ENCODE data around the gene MGLL.

MGLL gene

DNA sequence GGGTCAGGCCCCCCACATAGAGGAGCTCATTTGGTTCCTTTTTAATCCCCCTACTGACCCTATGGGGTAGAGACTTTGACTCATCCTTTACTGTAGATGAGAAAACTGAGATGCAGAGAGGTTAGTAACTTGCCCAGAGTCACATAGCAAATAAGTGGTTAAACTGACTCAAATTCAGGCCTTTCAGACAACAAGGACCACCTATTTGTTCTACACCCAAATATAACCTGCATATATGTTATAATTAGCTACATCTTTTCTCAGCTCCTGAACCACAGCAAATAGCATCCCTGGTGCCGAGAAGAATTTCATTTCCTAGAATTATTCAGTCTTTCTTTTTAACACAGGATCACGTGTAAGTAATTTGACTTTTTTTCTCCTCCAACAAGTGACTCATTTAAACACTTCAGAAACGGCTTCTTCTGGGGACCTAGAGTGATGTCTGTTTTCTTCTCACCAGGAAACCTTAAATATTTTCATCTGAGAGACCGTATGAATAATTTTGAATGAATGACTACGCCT, 57.4 kb downstream of the MGLL start:
- H3K9me3 ChIP-seq (ENCODE audit: insufficient read depth, low read length) = no peaks in the 10 kb centered on the region
- H3K4me3 ChIP-seq (ENCODE audit: insufficient read depth, low read length, poor library complexity, severe bottlenecking) = no peak overlapping the region
- no peak overlapping the region for H2AFZ ChIP-seq (ENCODE audit: low read depth, low read length, severe bottlenecking)
- no peak overlapping the region for H3K27ac ChIP-seq (ENCODE audit: low read depth, low read length)
- no peaks in the 10 kb centered on the region for H4K20me1 ChIP-seq (ENCODE audit: low read depth, low read length)
- no peaks in the 10 kb centered on the region for H3K9me2 ChIP-seq (replicated peaks; ENCODE audit: insufficient read depth, low read length)
- no peak overlapping the region for H3K4me2 ChIP-seq (ENCODE audit: low read depth, low read length, poor library complexity, severe bottlenecking)
- H3K27me3 ChIP-seq (ENCODE audit: low read length) = no peaks in the 10 kb centered on the region
- no peaks in the 10 kb centered on the region for H3F3A ChIP-seq (ENCODE audit: insufficient read depth)
- no peaks in the 10 kb centered on the region for H3K79me2 ChIP-seq (ENCODE audit: insufficient read depth, low read length)
- H3K9ac ChIP-seq (ENCODE audit: low read length) = no peak overlapping the region
- no peak for TF ChIP-seq CTCF (IDR thresholded peaks at IDR 0.05; ENCODE audit: insufficient read depth, low read length, poor library complexity, severe bottlenecking)
- no peak for TF ChIP-seq EZH2phosphoT487 (conservative IDR thresholded peaks at IDR 0.05; ENCODE audit: low read length)
- no peaks in the 10 kb centered on the region for H3K36me3 ChIP-seq (ENCODE audit: low read length)

GRCh38 chr3:127764301-127764700, 58.0 kb downstream of the MGLL start:
- H3K27me3 ChIP-seq (ENCODE audit: low read length) = no peaks in the 10 kb centered on the region
- no peak overlapping the region for H3K9ac ChIP-seq (ENCODE audit: low read length)
- no peaks in the 10 kb centered on the region for H3K79me2 ChIP-seq (ENCODE audit: insufficient read depth, low read length)
- no peaks in the 10 kb centered on the region for H3K9me2 ChIP-seq (replicated peaks; ENCODE audit: insufficient read depth, low read length)
- TF ChIP-seq EZH2phosphoT487 (conservative IDR thresholded peaks at IDR 0.05; ENCODE audit: low read length) = no peak
- no peak for TF ChIP-seq CTCF (IDR thresholded peaks at IDR 0.05; ENCODE audit: insufficient read depth, low read length, poor library complexity, severe bottlenecking)
- no peak overlapping the region for H3K27ac ChIP-seq (ENCODE audit: low read depth, low read length)
- H3K4me2 ChIP-seq (ENCODE audit: low read depth, low read length, poor library complexity, severe bottlenecking) = no peak overlapping the region
- H3F3A ChIP-seq (ENCODE audit: insufficient read depth) = no peaks in the 10 kb centered on the region
- H2AFZ ChIP-seq (ENCODE audit: low read depth, low read length, severe bottlenecking) = no peak overlapping the region
- no peaks in the 10 kb centered on the region for H3K36me3 ChIP-seq (ENCODE audit: low read length)
- no peaks in the 10 kb centered on the region for H4K20me1 ChIP-seq (ENCODE audit: low read depth, low read length)
- H3K9me3 ChIP-seq (ENCODE audit: insufficient read depth, low read length) = no peaks in the 10 kb centered on the region
- H3K4me3 ChIP-seq (ENCODE audit: insufficient read depth, low read length, poor library complexity, severe bottlenecking) = no peak overlapping the region

GRCh38 chr3:127763816-127764215, 58.5 kb downstream of the MGLL start:
- Histone ChIP-seq H3K4me3 (ENCODE audit: insufficient read depth, low read length, poor library complexity, severe bottlenecking) (no peak overlapping the region), H3K4me2 (ENCODE audit: low read depth, low read length, poor library complexity, severe bottlenecking) (no peak overlapping the region), H3F3A (ENCODE audit: insufficient read depth) (no peaks in the 10 kb centered on the region), H2AFZ (ENCODE audit: low read depth, low read length, severe bottlenecking) (no peak overlapping the region), H4K20me1 (ENCODE audit: low read depth, low read length) (no peaks in the 10 kb centered on the region), H3K9me2 (replicated peaks; ENCODE audit: insufficient read depth, low read length) (no peaks in the 10 kb centered on the region), H3K9me3 (ENCODE audit: insufficient read depth, low read length) (no peaks in the 10 kb centered on the region), H3K36me3 (ENCODE audit: low read length) (no peaks in the 10 kb centered on the region), H3K79me2 (ENCODE audit: insufficient read depth, low read length) (no peaks in the 10 kb centered on the region), H3K9ac (ENCODE audit: low read length) (no peak overlapping the region), H3K27me3 (ENCODE audit: low read length) (no peaks in the 10 kb centered on the region), H3K27ac (ENCODE audit: low read depth, low read length) (no peak overlapping the region)
- no peak for TF ChIP-seq CTCF (IDR thresholded peaks at IDR 0.05; ENCODE audit: insufficient read depth, low read length, poor library complexity, severe bottlenecking)
- no peak for TF ChIP-seq EZH2phosphoT487 (conservative IDR thresholded peaks at IDR 0.05; ENCODE audit: low read length)
